ENCODE results near the gene SORCS2. TPM values are rescaled to one million over a fixed set of nuclear protein-coding genes. Genes with fewer than 3 reads are reported as not detected.

The SORCS2 gene
- polyA plus RNA-seq, 1 of the 3 experiments (the other 2 are of a cell fraction): 1.6 TPM

GRCh38 chr4:7154351-7154981 is 37.9 kb upstream of the SORCS2 start:
- DNase-seq: no peak
- H3K9ac ChIP-seq: no peak overlapping the region
- 87% methylated on average over 11 of the region's 18 CpGs for WGBS (ENCODE audit: low lambda C conversion rate)
- H3K9me2 ChIP-seq: no peaks in the 10 kb centered on the region
- ChIA-PET POLR2A (no interaction called here), CTCF (interaction anchor here (0.6 to 1.9 kb wide), 4 partner anchors 33 to 649 kb away, joined by 3 to 10 read pairs (median 3); no protein-coding TSS in a partner anchor)
- H3K4me1 ChIP-seq (ENCODE audit: control insufficient read depth in 1 of 2, insufficient read depth in 2 of 2, low read depth in 1 of 2, low read length in 1 of 2): peaks cover 0 to 29% of the 10 kb centered on the region in 2 experiments; a peak in 2 of 4 replicates
- no peaks in the 10 kb centered on the region for H3K79me2 ChIP-seq (ENCODE audit: insufficient read depth)
- H3K4me3 ChIP-seq (ENCODE audit: low read depth in 2 of 2, low read length in 1 of 2): no peak overlapping the region
- no peaks in the 10 kb centered on the region for H3F3A ChIP-seq (replicated peaks; ENCODE audit: insufficient read depth)
- no peak overlapping the region for H3K4me2 ChIP-seq
- TF ChIP-seq USF1 (IDR thresholded peaks at IDR 0.05; ENCODE audit: borderline replicate concordance, low read depth) (no peak), CTCF (IDR thresholded peaks at IDR 0.05) (no peak), RCOR1 (IDR thresholded peaks at IDR 0.05; ENCODE audit: low read length) (no peak), FOSL2 (IDR thresholded peaks at IDR 0.05; ENCODE audit: borderline replicate concordance, low read depth) (no peak), NFIC (IDR thresholded peaks at IDR 0.05; ENCODE audit: borderline replicate concordance) (no peak), TCF12 (IDR thresholded peaks at IDR 0.05) (no peak), TAF1 (IDR thresholded peaks at IDR 0.05; ENCODE audit: borderline replicate concordance, low read depth, low read length) (no peak), RFX5 (IDR thresholded peaks at IDR 0.05; ENCODE audit: low read length) (no peak), FOXJ3 (CRISPR knock-in tag; IDR thresholded peaks at IDR 0.05) (no peak), YY1 (IDR thresholded peaks at IDR 0.05; ENCODE audit: low read depth) (no peak), MAX (IDR thresholded peaks at IDR 0.05; ENCODE audit: low read depth) (no peak), SMC3 (IDR thresholded peaks at IDR 0.05; ENCODE audit: low read depth, low read length) (no peak), EZH2phosphoT487 (IDR thresholded peaks at IDR 0.05; ENCODE audit: borderline replicate concordance, low read depth) (no peak), REST (IDR thresholded peaks at IDR 0.05; ENCODE audit: low read depth, low read length) (no peak), USF2 (IDR thresholded peaks at IDR 0.05; ENCODE audit: borderline replicate concordance, low read depth, low read length) (no peak), MXI1 (IDR thresholded peaks at IDR 0.05; ENCODE audit: low read depth, low read length) (no peak), GABPA (IDR thresholded peaks at IDR 0.05; ENCODE audit: low read depth) (no peak), SIN3A (IDR thresholded peaks at IDR 0.05; ENCODE audit: borderline replicate concordance, low read depth, low read length) (no peak), NRF1 (IDR thresholded peaks at IDR 0.05; ENCODE audit: low read depth, low read length) (no peak), IRF3 (IDR thresholded peaks at IDR 0.05; ENCODE audit: low read depth, low read length) (no peak)
- H3K27me3 ChIP-seq (ENCODE audit: insufficient read depth): peaks cover 34% of the 10 kb centered on the region
- H4K20me1 ChIP-seq (ENCODE audit: insufficient read depth): no peaks in the 10 kb centered on the region
- no peaks in the 10 kb centered on the region for H3K36me3 ChIP-seq (replicated peaks in 1 of 2; ENCODE audit: control insufficient read depth in 1 of 2, insufficient read depth in 2 of 2, low read length in 1 of 2)
- H3K9me3 ChIP-seq: no peaks in the 10 kb centered on the region
- no peak overlapping the region for H2AFZ ChIP-seq (ENCODE audit: low read depth)
- H3K27ac ChIP-seq (ENCODE audit: low read depth in 2 of 2, low read length in 1 of 2): no peak overlapping the region

Data from SK-N-SH (cell line).